ENCODE results near the gene EME2. TPM values are rescaled to one million over a fixed set of nuclear protein-coding genes. Genes with fewer than 3 reads are reported as not detected.

EME2 gene
- total RNA-seq, 1 experiment from 2014 or later, result 63.6 TPM

- Histone ChIP-seq H2AFZ (ENCODE audit: low read length) (no peak overlapping the region), H3K79me2 (ENCODE audit: insufficient read depth, low read length) (no peaks in the 10 kb centered on the region), H2BK20ac (ENCODE audit: low read depth, low read length, poor library complexity, severe bottlenecking) (no peak overlapping the region), H4K20me1 (ENCODE audit: control insufficient read depth, insufficient read depth, insufficient read length) (peaks cover 3% of the 10 kb centered on the region), H2AK5ac (ENCODE audit: insufficient read length, low read length) (no peak overlapping the region), H3K4ac (ENCODE audit: low read depth, low read length) (no peak overlapping the region), H3K9ac (ENCODE audit: extremely low read depth, insufficient read length, low read length) (no peak overlapping the region), H3K18ac (ENCODE audit: insufficient read length, low read depth, low read length) (no peak overlapping the region), H4K5ac (ENCODE audit: insufficient read length, low read depth, low read length) (no peak overlapping the region), H4K91ac (ENCODE audit: insufficient read length, low read depth, low read length) (no peak overlapping the region), H3K14ac (ENCODE audit: insufficient read depth, low read length) (no peak overlapping the region), H3K4me1 (ENCODE audit: insufficient read depth, low read length) (no peaks in the 10 kb centered on the region), H3K9me3 (ENCODE audit: control insufficient read depth, low read depth, low read length) (peaks cover 15% of the 10 kb centered on the region), H3K27me3 (ENCODE audit: insufficient read depth, low read length) (no peaks in the 10 kb centered on the region), H3K23me2 (ENCODE audit: insufficient read length, low read depth, low read length, poor library complexity, severe bottlenecking) (no peaks in the 10 kb centered on the region), H2BK5ac (ENCODE audit: insufficient read length, low read length) (no peak overlapping the region), H3K23ac (ENCODE audit: insufficient read length, low read depth, low read length) (no peak overlapping the region), H3K56ac (ENCODE audit: insufficient read length, low read depth, low read length) (no peak overlapping the region), H4K8ac (replicated peaks; ENCODE audit: insufficient read length, low read depth, low read length) (no peak overlapping the region), H2BK120ac (ENCODE audit: low read depth, low read length, poor library complexity, severe bottlenecking) (no peak overlapping the region), H3K27ac (ENCODE audit: insufficient read length, low read depth, low read length) (no peak overlapping the region), H3K4me2 (ENCODE audit: insufficient read depth, insufficient read length, low read length) (no peak overlapping the region), H3T11ph (ENCODE audit: low read length) (no peak overlapping the region), H2BK15ac (ENCODE audit: low read depth, low read length) (no peak overlapping the region), H3K79me1 (ENCODE audit: insufficient read depth, low read depth, low read length, poor library complexity, severe bottlenecking) (no peaks in the 10 kb centered on the region), H2BK12ac (ENCODE audit: insufficient read length, low read depth, low read length) (no peak overlapping the region)
- Mint-ChIP-seq H3K4me3 (no peak overlapping the region), H3K4me1 (no peaks in the 10 kb centered on the region), H3K9me3 (no peaks in the 10 kb centered on the region), H3K27ac (no peak overlapping the region), H3K27me3 (ENCODE audit: low read depth) (no peaks in the 10 kb centered on the region; the same call in 1 of the 2 replicates), H3K36me3 (ENCODE audit: insufficient read depth in 1 of 3, low read depth in 3 of 3) (peaks cover 0 to 3% (median 0%) of the 10 kb centered on the region in 3 experiments; a peak in 3 of 7 replicates)
- no CpG with 5 or more reads among the region's 19 CpGs for WGBS (ENCODE audit: extremely low coverage, insufficient read length, low lambda C conversion rate)
- no peak for DNase-seq
- TF ChIP-seq CTCF (conservative IDR thresholded peaks at IDR 0.05), result no peak
Measured at GRCh38 chr16:1741553-1742165, 31.0 kb upstream of the EME2 start.

Data from H9 (cell line).